ENCODE measurements around the gene KLF7.

Gene KLF7

GRCh38 chr2:207092818-207093217 is 72.9 kb downstream of the KLF7 start:
- no peak for DNase-seq (ENCODE audit: low read depth in 2 of 2)

GRCh38 chr2:207091928-207092327 is 73.8 kb downstream of the KLF7 start:
- no peak for DNase-seq (ENCODE audit: low read depth in 2 of 2)

GRCh38 chr2:207091176-207091575 is 74.6 kb downstream of the KLF7 start:
- no peak for DNase-seq (ENCODE audit: low read depth in 2 of 2)

GRCh38 chr2:207090389-207090788 is 75.4 kb downstream of the KLF7 start:
- no peak for DNase-seq (ENCODE audit: low read depth in 2 of 2)

- DNase-seq (ENCODE audit: low read depth in 2 of 2) = no peak
These were observed 76.9 kb downstream of the KLF7 start for GRCh38 chr2:207088839-207089238.

GRCh38 chr2:207088276-207088675 is 77.5 kb downstream of the KLF7 start:
- no peak for DNase-seq (ENCODE audit: low read depth in 2 of 2)

- DNase-seq (ENCODE audit: low read depth in 2 of 2) = no peak
These were observed 78.5 kb downstream of the KLF7 start for GRCh38 chr2:207087046-207087902.

GRCh38 chr2:207086136-207086535 is 79.6 kb downstream of the KLF7 start:
- no peak for DNase-seq (ENCODE audit: low read depth in 2 of 2)

- DNase-seq (ENCODE audit: low read depth in 2 of 2) = no peak
These were observed 80.6 kb downstream of the KLF7 start for GRCh38 chr2:207085110-207085509.

GRCh38 chr2:207083361-207084110 is 82.2 kb downstream of the KLF7 start:
- DNase-seq (ENCODE audit: low read depth in 2 of 2) = no peak

- no peak for DNase-seq (ENCODE audit: low read depth in 2 of 2)
These were observed 83.1 kb downstream of the KLF7 start for GRCh38 chr2:207082619-207083018.

GRCh38 chr2:207078186-207078798 is 87.5 kb downstream of the KLF7 start:
- no peak for DNase-seq (ENCODE audit: low read depth in 2 of 2)

- no peak for DNase-seq (ENCODE audit: low read depth in 2 of 2)
These were observed 88.5 kb downstream of the KLF7 start for GRCh38 chr2:207077266-207077665.

GRCh38 chr2:207075456-207075855 is 90.3 kb downstream of the KLF7 start:
- no peak for DNase-seq (ENCODE audit: low read depth in 2 of 2)

- peak; percentile 20 to 22 for DNase-seq (ENCODE audit: low read depth in 2 of 2)
These were observed 91.7 kb downstream of the KLF7 start for GRCh38 chr2:207073801-207074678.

GRCh38 chr2:207073412-207073800 is 92.3 kb downstream of the KLF7 start:
- no peak for DNase-seq (ENCODE audit: low read depth in 2 of 2)

GRCh38 chr2:207072571-207072970 is 93.2 kb downstream of the KLF7 start:
- no peak for DNase-seq (ENCODE audit: low read depth in 2 of 2)

GRCh38 chr2:207071820-207072219 is 93.9 kb downstream of the KLF7 start:
- DNase-seq (ENCODE audit: low read depth in 2 of 2) = no peak

- DNase-seq (ENCODE audit: low read depth in 2 of 2) = no peak
These were observed 98.3 kb downstream of the KLF7 start for GRCh38 chr2:207067473-207067872.

- no peak for DNase-seq (ENCODE audit: low read depth in 2 of 2)
These were observed 98.8 kb downstream of the KLF7 start for GRCh38 chr2:207066791-207067460.

GRCh38 chr2:207066166-207066565 is 99.6 kb downstream of the KLF7 start:
- DNase-seq (ENCODE audit: low read depth in 2 of 2) = no peak

Data from stimulated activated CD4-positive, alpha-beta T cell treated with anti-CD3 and anti-CD28 coated beads, Interleukin-12 subunit alpha, Interleukin-12 subunit beta, amount 100 ng/mL, for 24 hours (primary cell).